Measurements from ENCODE around the gene CDC42BPA.
"Not testable (repeated sequence)": the region's sequence is repeated elsewhere in the genome, so short reads cannot be mapped to it uniquely, and the experiment has no call there.

Gene CDC42BPA

GRCh38 chr1:227131193-227131592 is 187.1 kb downstream of the CDC42BPA start:
- no peak for DNase-seq (ENCODE audit: low read depth)
- peak; percentile 60 for TF ChIP-seq CTCF (conservative IDR thresholded peaks at IDR 0.05; ENCODE audit: low read depth, low read length)
- H3K4me3 ChIP-seq (ENCODE audit: low read length) = no peak overlapping the region

- no peak for DNase-seq (ENCODE audit: low read depth)
- no peak for TF ChIP-seq CTCF (conservative IDR thresholded peaks at IDR 0.05; ENCODE audit: low read depth, low read length)
- H3K4me3 ChIP-seq (ENCODE audit: low read length) = no peak overlapping the region
These were observed 190.4 kb downstream of the CDC42BPA start for GRCh38 chr1:227127891-227128290.

GRCh38 chr1:227125929-227126545 is 192.3 kb downstream of the CDC42BPA start:
- H3K4me3 ChIP-seq (ENCODE audit: low read length) = no peak overlapping the region
- DNase-seq (ENCODE audit: low read depth) = no peak
- TF ChIP-seq CTCF (conservative IDR thresholded peaks at IDR 0.05; ENCODE audit: low read depth, low read length) = no peak

- no peak for DNase-seq (ENCODE audit: low read depth)
- no peak for TF ChIP-seq CTCF (conservative IDR thresholded peaks at IDR 0.05; ENCODE audit: low read depth, low read length)
- H3K4me3 ChIP-seq (ENCODE audit: low read length) = no peak overlapping the region
These were observed 193.8 kb downstream of the CDC42BPA start for GRCh38 chr1:227124473-227124872.

GRCh38 chr1:227120826-227121225 is 197.5 kb downstream of the CDC42BPA start:
- TF ChIP-seq CTCF (conservative IDR thresholded peaks at IDR 0.05; ENCODE audit: low read depth, low read length) = no peak
- DNase-seq (ENCODE audit: low read depth) = no peak

GRCh38 chr1:227112538-227112937 is 205.8 kb downstream of the CDC42BPA start:
- no peak for TF ChIP-seq CTCF (conservative IDR thresholded peaks at IDR 0.05; ENCODE audit: low read depth, low read length)
- no peak for DNase-seq (ENCODE audit: low read depth)
- H3K4me3 ChIP-seq (ENCODE audit: low read length) = no peak overlapping the region

More at GRCh38 chr1:227120826-227121225, 197.5 kb downstream of the CDC42BPA start:
- no peak overlapping the region for H3K4me3 ChIP-seq (ENCODE audit: low read length)

GRCh38 chr1:227111782-227112181 is 206.5 kb downstream of the CDC42BPA start:
- DNase-seq (ENCODE audit: low read depth) = no peak
- no peak overlapping the region for H3K4me3 ChIP-seq (ENCODE audit: low read length)
- no peak for TF ChIP-seq CTCF (conservative IDR thresholded peaks at IDR 0.05; ENCODE audit: low read depth, low read length)

- not testable (repeated sequence) for DNase-seq (ENCODE audit: low read depth); H3K4me3 ChIP-seq (ENCODE audit: low read length)
These were observed 213.0 kb downstream of the CDC42BPA start for GRCh38 chr1:227105291-227105690.

All from retinal pigment epithelial cell (primary cell).